Measurements from ENCODE around the gene LDLRAD3.

DNA sequence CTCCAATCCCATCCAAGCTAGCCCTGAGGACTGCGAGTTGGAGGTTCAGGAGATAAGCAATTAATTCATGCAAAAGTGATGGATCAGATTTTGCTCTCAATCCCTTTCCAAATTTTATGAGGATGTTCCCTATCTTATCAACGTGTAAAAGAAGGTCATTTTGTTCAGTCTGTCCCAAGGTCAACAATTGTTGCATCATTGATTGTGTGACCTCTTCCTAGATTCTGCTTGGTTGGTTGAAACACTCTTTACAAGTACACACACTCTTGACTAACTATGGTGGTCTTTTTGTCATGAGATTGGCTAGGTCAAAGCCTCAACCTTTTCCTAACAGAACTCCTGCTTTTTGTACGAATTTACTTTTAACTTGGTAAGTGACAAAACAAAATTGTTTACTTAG, 303.6 kb downstream of the LDLRAD3 start:
- TF ChIP-seq POLR2A (IDR thresholded peaks at IDR 0.05; ENCODE audit: low read length) (no peak), GATA1 (IDR thresholded peaks at IDR 0.05; ENCODE audit: low read depth, low read length) (no peak)

All from erythroblast (primary cell).